Left lung (tissue), 10 donors: ENCODE results near the gene PGGHG. TPM values are rescaled to one million over a fixed set of nuclear protein-coding genes. Genes with fewer than 3 reads are reported as not detected.

Experiments
- ATAC-seq: fragments of 200-7000 bp; cut with Tn5 transposase; one replicate; pipeline ENCODE4 v1.9.1; 2020; ENCODE audit warnings: moderate library complexity
- DNase-seq, 4 donors: peaks; one replicate each; pipeline ENCODE4 v3.0.0-alpha.2; 2013 to 2020
- H3K27ac ChIP-seq, 2 donors: fragments of 200-600 bp; sonication (generic) in 1 of 2; one replicate each; pipeline versions ENCODE4 v1.5.0 to v1.8.0; 2020 to 2021
- H3K27me3 ChIP-seq, 2 donors: fragments of 200-600 bp; sonication (generic) in 1 of 2; one replicate each; pipeline versions ENCODE4 v1.5.0 to v1.8.0; 2020 to 2021
- H3K36me3 ChIP-seq, 2 donors: fragments of 200-600 bp; sonication (generic) in 1 of 2; one replicate each; pipeline versions ENCODE4 v1.5.0 to v1.8.0; 2020 to 2021
- H3K4me1 ChIP-seq, 2 donors: fragments of 200-600 bp; one replicate each; pipeline ENCODE4 v1.8.0; 2021
- H3K4me3 ChIP-seq, 2 donors: fragments of 200-600 bp; sonication (generic) in 1 of 2; one replicate each; pipeline versions ENCODE4 v1.5.0 to v1.8.0; 2020 to 2021; ENCODE audit warnings: mild to moderate bottlenecking in 1 of 2
- H3K9me3 ChIP-seq, 2 donors: fragments of 200-600 bp; sonication (generic) in 1 of 2; one replicate each; pipeline versions ENCODE4 v1.5.0 to v1.8.0; 2020 to 2021
- CTCF ChIP-seq, 2 donors: fragments of 200-600 bp; sonication (generic) in 1 of 2; IDR thresholded peaks; one replicate each; pipeline versions ENCODE4 v1.5.0 to v1.8.0; 2021; ENCODE audit warnings: antibody characterized with exemption in 2 of 2
- intact Hi-C, 2 donors: fragments of 100-400 bp; cut with DNase I; formaldehyde crosslinking; loops; one replicate each; pipeline versions ENCODE4 v1.11.2 to v1.14.2; 2022
- polyA plus RNA-seq, 6 donors: library from polyadenylated mRNA; unstranded; fragments of 120-200 nt; gene quantifications; one replicate each; pipeline ENCODE4 v1.2.1, GENCODE V29; 2013; ENCODE audit not compliant: insufficient read length in 6 of 6
- total RNA-seq, 2 donors: library from RNA; stranded (reverse); fragmentation: NEBNext Ultra II Directional; extraction: Animal tissue kit (Norgen Biotek cat#: 25700); gene quantifications; one replicate each; pipeline ENCODE4 v1.2.1, GENCODE V29; 2021
- donor health status: DM: no; HTN: yes; CAD: no.
- donor health status: DM: no; HTN: no; CAD: no.

PGGHG gene
- total and polyA plus RNA-seq, 8 donors: 14.2 to 75.3 (median 21.0) TPM

DNA sequence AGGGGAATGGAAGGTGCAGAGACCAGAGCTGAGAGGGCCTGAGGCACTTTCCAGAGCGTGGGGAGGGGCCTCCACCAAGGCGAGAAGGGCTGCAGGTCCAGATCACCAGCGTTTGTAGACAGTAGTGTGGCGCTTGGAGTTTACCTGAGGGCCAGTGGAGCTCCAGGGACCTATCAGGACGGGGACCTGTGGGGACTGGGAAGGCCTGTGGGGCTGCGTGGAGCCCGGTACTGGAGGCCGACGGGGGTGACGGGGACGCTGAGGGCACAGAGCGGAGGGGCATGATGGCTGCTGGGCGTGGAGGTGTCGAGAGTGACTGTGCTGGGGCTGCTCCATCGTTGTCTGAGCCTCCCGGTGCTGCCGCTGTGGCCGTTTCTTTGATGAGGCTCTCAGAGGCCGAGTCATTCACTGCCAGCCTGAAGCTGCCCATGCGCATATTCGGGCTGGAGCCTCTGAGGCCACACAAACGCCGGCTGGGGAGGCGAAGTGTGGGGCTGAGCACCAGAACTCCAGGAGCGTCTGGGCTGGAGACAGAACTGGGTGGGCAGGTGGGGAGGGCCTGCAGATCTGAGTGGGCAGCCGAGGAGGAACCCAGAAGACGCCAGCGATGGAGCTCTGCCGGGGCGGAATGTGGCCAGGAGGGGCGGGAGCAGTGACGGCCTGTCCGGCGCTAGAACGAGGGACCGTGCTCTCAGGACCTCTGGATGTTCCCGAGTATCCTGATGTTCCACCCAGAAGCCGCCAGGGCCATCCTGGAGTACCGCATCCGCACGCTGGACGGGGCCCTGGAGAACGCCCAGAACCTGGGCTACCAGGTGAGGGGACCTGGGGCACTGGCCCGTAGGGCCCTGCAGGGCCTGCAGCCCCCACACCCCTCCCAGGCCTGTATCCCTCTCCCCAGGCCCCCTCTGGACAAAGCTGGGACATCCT lies 2.6 kb downstream of the PGGHG start:
- Histone ChIP-seq H3K27ac (no peak overlapping the region), H3K27me3 (peaks cover 0 to 23% of the 10 kb centered on the region in 2 donors), H3K9me3 (no peaks in the 10 kb centered on the region), H3K4me3 (no peak overlapping the region), H3K36me3 (peaks cover 0 to 52% of the 10 kb centered on the region in 2 donors), H3K4me1 (peaks cover 4 to 24% of the 10 kb centered on the region in 2 donors)
- intact Hi-C loops: no loop called here
- peak in 2 of 4 donors; percentile 24 to 67 for DNase-seq
- ATAC-seq: no peak
- TF ChIP-seq CTCF (IDR thresholded peaks at IDR 0.05): no peak

DNA sequence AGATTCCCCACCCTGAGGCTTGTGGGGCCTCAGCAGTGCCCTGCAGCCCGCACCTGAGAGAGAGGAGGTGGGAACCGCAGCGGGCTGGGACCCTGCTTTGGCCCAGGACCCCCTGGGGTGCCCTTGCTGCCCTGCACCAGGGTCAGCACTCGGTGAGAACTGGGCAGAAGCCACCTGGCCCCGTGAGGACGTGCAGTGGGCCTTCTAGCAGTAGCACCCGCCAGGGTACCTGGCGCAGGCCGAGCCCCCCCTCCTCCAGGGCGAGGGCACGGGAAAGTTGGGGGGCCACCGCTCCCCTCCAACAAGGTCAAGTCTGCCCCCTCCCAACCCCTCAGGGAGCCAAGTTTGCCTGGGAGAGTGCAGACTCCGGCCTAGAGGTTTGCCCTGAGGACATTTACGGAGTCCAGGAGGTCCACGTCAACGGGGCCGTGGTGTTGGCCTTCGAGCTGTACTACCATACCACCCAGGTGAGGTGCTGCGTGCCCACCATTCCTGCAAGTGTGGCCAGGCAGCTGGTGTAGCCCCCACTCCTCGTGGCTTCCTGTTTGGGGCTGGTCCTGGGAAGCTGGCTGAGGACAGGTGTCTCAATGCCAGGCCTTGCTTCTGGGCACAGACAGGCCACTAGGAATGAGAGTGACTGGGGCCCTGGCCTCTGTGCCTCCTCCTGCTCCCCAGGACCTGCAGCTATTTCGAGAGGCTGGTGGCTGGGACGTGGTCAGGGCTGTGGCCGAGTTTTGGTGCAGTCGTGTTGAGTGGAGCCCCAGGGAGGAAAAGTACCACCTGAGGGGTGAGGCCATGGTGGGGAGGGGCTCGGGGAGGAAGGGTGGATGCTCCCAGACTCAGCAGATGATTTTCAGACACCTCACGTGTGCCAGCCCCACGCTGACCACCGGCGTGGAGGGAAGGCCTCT lies 3.5 kb downstream of the PGGHG start:
- H3K36me3 ChIP-seq: peaks cover 0 to 52% of the 10 kb centered on the region in 2 donors
- H3K9me3 ChIP-seq: no peaks in the 10 kb centered on the region
- H3K27me3 ChIP-seq: peaks cover 0 to 24% of the 10 kb centered on the region in 2 donors
- H3K4me3 ChIP-seq: no peak overlapping the region
- DNase-seq (peak in 2 of 4 donors; percentile 29 to 71), ATAC-seq (no peak)
- intact Hi-C loops: no loop called here
- peaks cover 4 to 24% of the 10 kb centered on the region in 2 donors for H3K4me1 ChIP-seq
- no peak overlapping the region for H3K27ac ChIP-seq
- no peak for TF ChIP-seq CTCF (IDR thresholded peaks at IDR 0.05)

- peaks cover 0 to 52% of the 10 kb centered on the region in 2 donors for H3K36me3 ChIP-seq
- H3K27ac ChIP-seq: no peak overlapping the region
- no peak for TF ChIP-seq CTCF (IDR thresholded peaks at IDR 0.05)
- intact Hi-C loops: no loop called here
- no peak for ATAC-seq
- no peaks in the 10 kb centered on the region for H3K9me3 ChIP-seq
- H3K27me3 ChIP-seq: peaks cover 0 to 26% of the 10 kb centered on the region in 2 donors
- DNase-seq: peak in 1 of 4 donors; percentile 73
- peaks cover 4 to 25% of the 10 kb centered on the region in 2 donors for H3K4me1 ChIP-seq
- no peak overlapping the region for H3K4me3 ChIP-seq
These were observed 4.4 kb downstream of the PGGHG start for GRCh38 chr11:293271-293851.

DNA sequence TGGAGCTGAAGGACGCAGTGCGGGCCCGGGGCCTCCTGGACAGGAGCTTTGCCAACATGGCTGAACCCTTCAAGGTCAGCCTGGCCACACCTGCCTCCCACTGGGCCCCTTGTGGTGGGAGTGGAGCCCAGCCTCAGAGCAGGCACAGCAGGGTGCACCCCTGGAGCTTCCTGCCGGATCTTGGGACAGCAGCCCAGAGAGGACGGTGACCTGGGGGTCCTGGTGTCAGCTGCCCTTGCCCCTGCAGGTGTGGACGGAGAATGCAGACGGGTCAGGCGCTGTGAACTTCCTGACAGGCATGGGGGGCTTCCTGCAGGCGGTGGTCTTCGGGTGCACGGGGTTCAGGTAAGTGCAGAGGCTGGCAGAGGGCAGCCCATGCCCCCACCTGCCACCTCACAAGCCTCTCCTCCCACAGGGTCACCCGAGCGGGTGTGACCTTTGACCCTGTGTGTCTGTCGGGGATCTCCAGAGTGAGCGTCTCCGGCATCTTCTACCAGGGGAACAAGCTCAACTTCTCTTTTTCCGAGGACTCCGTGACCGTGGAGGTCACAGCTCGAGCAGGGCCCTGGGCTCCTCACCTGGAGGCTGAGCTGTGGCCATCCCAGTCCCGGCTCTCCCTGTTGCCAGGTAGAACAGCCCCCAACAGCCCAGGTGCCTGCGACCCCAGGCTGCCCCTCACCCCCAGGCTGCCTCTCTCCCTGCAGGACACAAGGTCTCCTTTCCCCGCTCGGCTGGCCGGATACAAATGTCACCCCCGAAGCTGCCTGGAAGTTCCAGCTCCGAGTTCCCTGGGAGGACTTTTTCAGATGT lies 5.1 kb downstream of the PGGHG start:
- intact Hi-C loops: no loop called here
- ATAC-seq: no peak
- TF ChIP-seq CTCF (IDR thresholded peaks at IDR 0.05): no peak

More for the DNA sequence above, 5.1 kb downstream of the PGGHG start:
- Histone ChIP-seq H3K27ac (no peak overlapping the region), H3K4me3 (no peak overlapping the region), H3K36me3 (peaks cover 0 to 52% of the 10 kb centered on the region in 2 donors), H3K4me1 (peaks cover 4 to 25% of the 10 kb centered on the region in 2 donors), H3K9me3 (no peaks in the 10 kb centered on the region), H3K27me3 (peaks cover 0 to 33% of the 10 kb centered on the region in 2 donors)
- DNase-seq: peak in 1 of 4 donors; percentile 66
